Parathyroid adenoma (tissue), 2 donors: ENCODE measurements around the gene SOHLH1.

Experiments
- H2AFZ ChIP-seq: fragments of 300-600 bp; sonication (generic); one replicate; pipeline ENCODE4 v1.7.0; 2017; ENCODE audit warnings: antibody characterized with exemption, mild to moderate bottlenecking
- H3K27ac ChIP-seq: fragments of 300-600 bp; sonication (generic); one replicate; pipeline ENCODE4 v1.7.0; 2017
- H3K27me3 ChIP-seq: fragments of 300-600 bp; sonication (generic); one replicate; pipeline ENCODE4 v1.7.0; 2017; ENCODE audit warnings: low read length; ENCODE audit not compliant: control insufficient read depth, insufficient read depth
- H3K36me3 ChIP-seq: fragments of 300-600 bp; sonication (generic); one replicate; pipeline ENCODE4 v1.7.0; 2017; ENCODE audit warnings: low read length; ENCODE audit not compliant: control insufficient read depth, insufficient read depth
- H3K4me1 ChIP-seq: fragments of 300-600 bp; sonication (generic); one replicate; pipeline ENCODE4 v1.7.0; 2017; ENCODE audit warnings: control low read depth
- H3K4me2 ChIP-seq: fragments of 300-600 bp; sonication (generic); one replicate; pipeline ENCODE4 v1.7.0; 2017; ENCODE audit warnings: low read length
- H3K4me3 ChIP-seq: fragments of 300-600 bp; sonication (generic); one replicate; pipeline ENCODE4 v1.7.0; 2017; ENCODE audit warnings: low read depth, low read length
- H3K79me2 ChIP-seq: fragments of 300-600 bp; sonication (generic); one replicate; pipeline ENCODE4 v1.7.0; 2017; ENCODE audit warnings: control low read depth
- H3K9ac ChIP-seq: fragments of 300-600 bp; sonication (generic); one replicate; pipeline ENCODE4 v1.7.0; 2017; ENCODE audit warnings: mild to moderate bottlenecking
- H3K9me3 ChIP-seq: fragments of 300-600 bp; sonication (generic); one replicate; pipeline ENCODE4 v1.7.0; 2017; ENCODE audit warnings: low read length; ENCODE audit not compliant: control insufficient read depth
- TF ChIP-seq, protein P1 (sequence below): fragments of 300-600 bp; sonication (generic); IDR thresholded peaks from one replicate; pipeline ENCODE4 v1.7.0; 2017; ENCODE audit warnings: antibody characterized with exemption, mild to moderate bottlenecking
- donor health status: primary hyperparathyroidism.

SOHLH1 gene

GRCh38 chr9:135660407-135660806 lies 38.9 kb downstream of the SOHLH1 start:
- Histone ChIP-seq H3K27me3 (no peaks in the 10 kb centered on the region), H3K27ac (no peak overlapping the region), H3K79me2 (no peaks in the 10 kb centered on the region), H3K9me3 (no peaks in the 10 kb centered on the region), H2AFZ (no peak overlapping the region), H3K4me3 (no peak overlapping the region), H3K9ac (no peak overlapping the region), H3K4me2 (no peak overlapping the region), H3K4me1 (peaks cover 9% of the 10 kb centered on the region), H3K36me3 (no peaks in the 10 kb centered on the region)
- TF ChIP-seq, protein P1, sequence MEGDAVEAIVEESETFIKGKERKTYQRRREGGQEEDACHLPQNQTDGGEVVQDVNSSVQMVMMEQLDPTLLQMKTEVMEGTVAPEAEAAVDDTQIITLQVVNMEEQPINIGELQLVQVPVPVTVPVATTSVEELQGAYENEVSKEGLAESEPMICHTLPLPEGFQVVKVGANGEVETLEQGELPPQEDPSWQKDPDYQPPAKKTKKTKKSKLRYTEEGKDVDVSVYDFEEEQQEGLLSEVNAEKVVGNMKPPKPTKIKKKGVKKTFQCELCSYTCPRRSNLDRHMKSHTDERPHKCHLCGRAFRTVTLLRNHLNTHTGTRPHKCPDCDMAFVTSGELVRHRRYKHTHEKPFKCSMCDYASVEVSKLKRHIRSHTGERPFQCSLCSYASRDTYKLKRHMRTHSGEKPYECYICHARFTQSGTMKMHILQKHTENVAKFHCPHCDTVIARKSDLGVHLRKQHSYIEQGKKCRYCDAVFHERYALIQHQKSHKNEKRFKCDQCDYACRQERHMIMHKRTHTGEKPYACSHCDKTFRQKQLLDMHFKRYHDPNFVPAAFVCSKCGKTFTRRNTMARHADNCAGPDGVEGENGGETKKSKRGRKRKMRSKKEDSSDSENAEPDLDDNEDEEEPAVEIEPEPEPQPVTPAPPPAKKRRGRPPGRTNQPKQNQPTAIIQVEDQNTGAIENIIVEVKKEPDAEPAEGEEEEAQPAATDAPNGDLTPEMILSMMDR = no peak

- Histone ChIP-seq H3K79me2 (no peaks in the 10 kb centered on the region), H3K9me3 (no peaks in the 10 kb centered on the region), H2AFZ (no peak overlapping the region), H3K4me2 (no peak overlapping the region), H3K9ac (no peak overlapping the region), H3K27me3 (no peaks in the 10 kb centered on the region), H3K27ac (no peak overlapping the region), H3K4me3 (no peak overlapping the region), H3K4me1 (peaks cover 9% of the 10 kb centered on the region), H3K36me3 (no peaks in the 10 kb centered on the region)
- TF ChIP-seq, protein P1 = no peak
These were observed 40.0 kb downstream of the SOHLH1 start for GRCh38 chr9:135659252-135659651.

GRCh38 chr9:135657416-135657815 lies 41.9 kb downstream of the SOHLH1 start:
- Histone ChIP-seq H3K9me3 (no peaks in the 10 kb centered on the region), H3K36me3 (no peaks in the 10 kb centered on the region), H3K27ac (no peak overlapping the region), H3K4me3 (no peak overlapping the region), H3K79me2 (no peaks in the 10 kb centered on the region), H3K4me2 (no peak overlapping the region), H3K27me3 (no peaks in the 10 kb centered on the region), H3K9ac (no peak overlapping the region), H2AFZ (no peak overlapping the region), H3K4me1 (peaks cover 3% of the 10 kb centered on the region)
- TF ChIP-seq, protein P1 = no peak

DNA sequence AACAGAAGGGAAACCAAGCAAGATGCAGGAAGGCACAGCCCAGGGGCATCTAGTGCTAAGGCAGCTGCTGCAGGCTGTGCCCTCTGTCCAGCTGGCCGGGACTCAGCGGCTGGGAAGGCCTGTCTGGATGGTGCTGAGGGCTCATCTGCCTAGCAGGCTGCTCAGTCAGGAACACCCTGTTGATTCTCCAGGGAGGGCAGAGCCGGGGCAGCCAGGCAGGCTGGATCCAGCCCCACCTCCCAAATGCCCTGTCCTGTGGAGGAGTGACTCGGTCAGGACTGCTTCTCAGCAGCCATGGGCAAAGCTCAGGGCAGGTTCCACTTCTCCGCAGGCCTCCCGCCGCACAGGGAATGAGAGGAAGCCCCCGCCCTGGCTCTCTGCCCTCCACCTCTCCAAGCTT lies 44.0 kb downstream of the SOHLH1 start:
- Histone ChIP-seq H2AFZ (no peak overlapping the region), H3K79me2 (no peaks in the 10 kb centered on the region), H3K4me1 (no peaks in the 10 kb centered on the region), H3K27ac (no peak overlapping the region), H3K4me3 (no peak overlapping the region), H3K9me3 (no peaks in the 10 kb centered on the region), H3K27me3 (no peaks in the 10 kb centered on the region), H3K9ac (no peak overlapping the region), H3K36me3 (no peaks in the 10 kb centered on the region), H3K4me2 (no peak overlapping the region)
- TF ChIP-seq, protein P1 = no peak

- H3K27ac ChIP-seq = no peak overlapping the region
- H2AFZ ChIP-seq = no peak overlapping the region
These were observed 48.9 kb downstream of the SOHLH1 start for GRCh38 chr9:135650408-135650807.

More at GRCh38 chr9:135650408-135650807, 48.9 kb downstream of the SOHLH1 start:
- Histone ChIP-seq H3K9ac (no peak overlapping the region), H3K4me2 (no peak overlapping the region), H3K27me3 (no peaks in the 10 kb centered on the region), H3K4me3 (no peak overlapping the region), H3K79me2 (no peaks in the 10 kb centered on the region), H3K4me1 (no peaks in the 10 kb centered on the region), H3K9me3 (no peaks in the 10 kb centered on the region), H3K36me3 (no peaks in the 10 kb centered on the region)
- TF ChIP-seq, protein P1 = no peak
